Measurements from ENCODE around the gene FARP1. TPM values are rescaled to one million over a fixed set of nuclear protein-coding genes. Genes with fewer than 3 reads are reported as not detected.

The FARP1 gene
- polyA plus RNA-seq, 1 donor: 73.0 TPM

DNA sequence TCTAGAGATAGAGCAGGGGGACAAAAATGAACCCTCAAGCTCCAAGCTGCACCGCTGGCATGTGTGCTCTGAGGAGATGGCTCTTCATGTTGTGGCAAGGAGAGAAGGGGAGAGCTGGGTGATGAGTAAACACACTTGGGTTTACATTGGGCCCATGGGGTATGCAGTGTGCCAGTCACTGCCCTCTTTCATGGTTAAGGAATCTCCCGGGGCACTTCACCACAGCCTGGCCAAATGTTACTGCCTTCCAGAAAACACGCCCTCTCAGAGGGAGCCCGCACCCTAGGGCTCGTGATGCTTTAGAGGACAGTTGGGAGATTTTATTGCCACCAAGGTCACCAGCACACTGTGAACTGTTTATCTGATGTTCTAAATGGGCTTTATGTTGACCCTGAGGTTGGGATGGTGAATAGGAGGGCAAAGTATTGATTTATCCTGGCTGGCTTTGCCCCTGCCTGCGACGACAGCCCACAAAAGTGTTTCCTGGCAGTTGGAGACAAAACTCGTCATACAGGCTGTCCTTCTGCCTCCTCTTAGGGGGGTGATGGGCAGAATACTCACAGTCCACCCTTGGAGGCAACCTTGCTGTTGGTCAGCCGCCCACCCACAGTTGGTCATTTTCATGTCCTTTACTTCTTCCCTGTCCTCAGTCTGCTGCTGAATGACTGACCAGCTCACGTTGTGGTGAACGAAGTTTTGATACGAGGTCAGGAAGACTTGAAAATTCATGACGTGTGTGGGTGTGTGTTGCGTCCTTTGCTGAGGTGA, 277.1 kb downstream of the FARP1 start:
- DNase-seq (ENCODE audit: low read depth): no peak

DNA sequence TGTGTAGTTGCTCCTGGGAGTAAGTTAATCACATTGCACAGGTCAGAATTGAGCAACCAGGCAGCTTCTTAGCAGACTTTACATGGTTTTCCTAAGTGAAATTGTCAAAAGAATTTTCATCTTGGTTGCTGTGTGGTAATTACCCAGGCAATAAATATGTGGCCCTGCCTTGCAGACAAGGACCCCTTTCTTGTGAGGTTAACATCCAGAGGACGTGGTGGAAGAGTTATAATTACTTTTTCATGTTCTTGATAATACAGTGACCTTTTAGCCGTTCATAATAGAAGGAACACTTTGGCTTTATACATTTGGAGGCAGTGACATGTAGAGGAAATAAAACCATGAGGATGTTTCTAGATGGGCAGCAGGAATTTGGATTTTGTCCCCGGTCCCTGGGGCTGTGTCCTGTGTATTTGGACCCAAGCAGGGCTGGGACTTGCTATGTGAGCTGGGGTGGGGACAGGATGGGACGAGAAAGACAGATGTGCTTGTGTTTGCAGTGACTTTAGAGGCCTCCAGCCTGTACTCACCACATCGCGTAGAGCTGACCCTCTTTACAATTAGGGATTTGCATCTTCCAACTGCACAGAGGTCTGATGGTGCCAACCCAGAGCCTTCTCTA, 277.8 kb downstream of the FARP1 start:
- DNase-seq (ENCODE audit: low read depth): no peak

DNA sequence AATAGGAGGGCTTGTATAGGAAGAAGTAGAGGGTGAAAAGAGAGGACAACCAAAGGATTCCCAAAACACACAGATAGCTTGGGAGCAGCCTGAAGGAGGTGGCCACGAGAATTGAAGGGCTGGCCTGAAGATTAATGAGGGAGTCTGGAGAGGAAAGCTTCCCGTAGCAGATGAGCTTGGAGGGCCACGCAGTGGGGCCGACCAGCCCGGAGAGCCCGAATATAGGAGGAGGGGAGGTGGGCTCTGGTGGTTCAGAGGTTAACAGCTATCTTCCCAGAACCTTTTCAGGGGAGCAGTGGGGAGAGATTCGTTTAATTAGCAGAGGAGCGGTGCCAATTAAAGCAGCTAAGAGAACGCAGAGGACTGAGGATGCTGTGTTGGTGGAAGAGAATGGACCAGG, 279.2 kb downstream of the FARP1 start:
- DNase-seq (ENCODE audit: low read depth): no peak

DNA sequence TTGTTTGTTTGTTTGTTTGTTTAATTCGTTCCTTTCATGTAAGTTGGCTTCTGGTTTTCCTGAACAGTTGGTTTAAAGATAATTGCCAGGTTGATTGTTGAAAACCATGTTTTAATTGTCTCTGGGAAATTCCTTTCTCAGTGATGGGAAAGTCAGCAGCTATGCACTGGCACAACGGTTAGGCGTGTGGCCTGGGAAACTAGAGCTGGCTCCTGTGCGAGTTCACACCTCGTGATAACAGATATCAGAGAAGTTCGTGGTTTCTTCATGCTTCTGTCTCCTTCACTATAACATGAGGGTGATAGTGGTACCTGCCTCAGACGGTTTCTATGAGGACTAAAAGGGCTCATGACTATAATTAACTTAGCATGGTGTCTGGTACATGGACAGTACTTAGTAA, 280.5 kb downstream of the FARP1 start:
- DNase-seq (ENCODE audit: low read depth): no peak

DNA sequence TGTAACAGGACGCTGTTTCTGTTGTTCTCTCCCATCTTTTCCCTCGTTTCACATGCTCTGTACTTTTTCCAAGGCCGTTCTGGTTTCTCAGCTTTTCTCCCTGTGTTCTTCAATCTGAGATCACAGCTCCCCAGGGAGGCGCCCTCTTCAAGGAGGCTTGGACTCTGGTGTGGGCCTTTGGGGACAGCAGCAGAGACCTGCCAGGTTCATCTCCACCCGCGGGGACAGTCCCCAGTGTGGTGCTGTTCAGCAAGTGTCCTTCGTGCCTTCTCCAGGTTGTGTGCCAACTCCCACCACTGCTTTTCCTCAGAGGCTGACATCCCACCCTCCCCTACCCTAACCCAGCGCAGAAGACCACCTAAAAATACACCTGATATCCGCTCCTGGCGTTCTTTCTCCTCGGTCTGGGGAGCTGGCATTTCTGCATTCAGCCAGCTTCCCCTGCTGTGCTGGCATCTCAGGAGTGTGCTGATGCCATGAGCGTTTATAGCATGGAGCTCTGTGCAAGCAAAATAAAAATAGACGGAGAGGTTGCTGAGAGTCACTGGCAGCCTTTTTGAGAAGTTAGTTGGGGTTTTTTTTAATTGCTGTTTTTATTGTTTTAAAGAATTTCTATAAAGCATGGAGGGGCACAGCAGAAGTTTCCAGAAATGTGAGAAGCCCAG, 284.6 kb downstream of the FARP1 start:
- no peak for DNase-seq (ENCODE audit: low read depth)

DNA sequence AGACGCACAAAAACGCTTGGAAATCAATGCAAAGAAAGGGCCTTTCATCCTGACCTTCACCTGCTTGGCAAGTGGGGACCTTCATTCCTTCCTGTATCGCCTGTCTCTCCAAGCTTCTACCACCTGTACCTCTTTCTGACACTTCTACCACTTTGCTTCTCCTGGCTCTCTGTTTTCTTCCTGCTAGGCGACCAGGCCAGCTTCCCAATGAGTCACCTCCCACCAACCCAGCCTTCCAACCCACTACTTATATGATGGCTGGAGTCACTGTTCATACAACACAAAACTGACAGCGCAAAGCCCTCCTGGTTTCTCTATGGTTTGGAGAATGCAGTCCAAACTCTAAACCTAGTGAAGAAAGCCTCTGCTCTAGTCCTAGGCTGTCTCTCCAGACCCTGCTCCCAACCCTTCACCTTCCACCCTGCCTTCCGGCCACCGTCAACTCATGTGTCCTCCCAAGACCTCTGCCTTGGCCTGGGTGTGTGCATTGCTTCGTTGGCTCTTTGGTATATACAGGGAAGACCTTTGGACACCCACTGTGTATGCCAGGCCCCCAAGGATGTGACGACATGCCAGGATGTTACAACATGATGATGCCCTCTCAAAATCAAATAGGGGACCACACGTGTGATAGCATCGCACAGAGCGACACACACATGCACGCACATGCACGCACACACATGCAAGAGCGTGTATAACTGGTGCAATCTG, 285.5 kb downstream of the FARP1 start:
- DNase-seq (ENCODE audit: low read depth): no peak

DNA sequence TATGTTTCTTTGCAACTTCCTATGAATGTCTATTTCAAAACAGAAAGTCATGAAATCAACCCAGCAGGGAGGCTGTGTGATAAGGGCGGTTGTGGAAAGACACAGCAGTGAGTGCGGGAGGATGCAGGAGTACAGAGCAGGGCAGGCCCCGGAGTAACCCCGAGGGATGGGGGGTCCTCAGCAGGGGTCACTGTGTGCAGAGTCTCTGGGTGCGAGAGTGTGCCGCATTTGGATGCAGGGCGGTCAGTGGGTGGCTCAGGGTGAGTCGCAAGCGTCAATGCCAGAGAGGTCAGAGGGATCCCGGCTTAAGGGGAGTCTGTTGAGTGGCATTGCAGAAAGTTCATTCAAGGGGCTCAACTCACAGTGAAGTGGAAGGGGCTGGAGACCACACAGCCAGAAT, 286.2 kb downstream of the FARP1 start:
- no peak for DNase-seq (ENCODE audit: low read depth)

DNA sequence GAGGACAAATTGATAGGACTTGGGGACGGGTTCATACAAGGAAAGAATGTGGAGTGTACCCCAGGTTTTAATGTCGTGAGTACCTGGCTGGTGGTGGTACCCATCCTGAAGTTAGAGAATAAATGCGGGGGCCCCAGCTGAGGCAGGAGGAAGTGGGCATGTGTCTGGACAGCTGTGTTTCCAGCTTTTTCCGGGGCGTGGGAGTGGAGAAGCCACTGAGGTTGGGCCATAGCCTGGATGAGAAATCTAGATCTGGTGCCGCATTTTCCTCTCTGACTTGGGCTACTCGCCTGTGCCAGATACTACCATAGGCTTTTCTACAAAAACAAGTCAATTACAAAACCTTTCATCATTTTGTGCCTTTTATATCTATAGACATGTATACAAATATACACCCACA, 286.6 kb downstream of the FARP1 start:
- DNase-seq (ENCODE audit: low read depth): no peak

DNA sequence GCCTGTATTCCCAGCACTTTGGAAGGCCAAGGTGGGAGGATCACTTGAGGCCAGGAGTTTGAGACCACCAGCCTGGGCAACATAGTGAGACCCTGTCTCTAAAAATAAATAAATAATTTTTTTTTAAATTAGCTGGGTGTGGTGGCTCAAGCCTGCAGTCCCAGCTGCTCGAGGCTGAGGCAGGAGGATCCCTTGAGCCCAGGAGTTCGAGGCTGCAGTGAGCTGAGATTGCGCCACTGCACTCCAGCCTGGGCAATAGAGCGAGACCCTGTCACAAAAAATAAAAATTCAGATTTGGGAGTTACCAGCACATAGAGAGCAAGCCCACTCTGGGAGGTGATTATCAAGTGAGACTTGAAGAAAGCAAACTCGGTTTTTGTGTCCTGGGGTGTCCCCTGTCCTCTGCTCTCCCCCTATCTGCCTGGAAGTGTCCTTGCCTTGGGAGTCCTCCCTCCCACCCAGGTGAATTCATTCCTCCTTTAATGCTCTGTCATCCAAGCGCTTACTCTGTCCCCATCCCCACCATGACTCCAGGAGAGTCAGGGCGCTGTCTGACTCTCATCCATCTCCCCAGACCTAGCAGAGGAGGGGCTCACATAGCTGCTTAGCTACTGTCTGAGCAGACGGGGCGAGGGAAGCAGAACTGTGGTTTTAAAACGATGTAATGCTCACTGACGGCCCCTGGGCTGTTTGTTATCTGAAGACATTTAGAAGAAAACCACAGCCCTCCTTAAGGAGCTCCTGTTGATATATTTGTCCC, 287.3 kb downstream of the FARP1 start:
- DNase-seq (ENCODE audit: low read depth): no peak

DNA sequence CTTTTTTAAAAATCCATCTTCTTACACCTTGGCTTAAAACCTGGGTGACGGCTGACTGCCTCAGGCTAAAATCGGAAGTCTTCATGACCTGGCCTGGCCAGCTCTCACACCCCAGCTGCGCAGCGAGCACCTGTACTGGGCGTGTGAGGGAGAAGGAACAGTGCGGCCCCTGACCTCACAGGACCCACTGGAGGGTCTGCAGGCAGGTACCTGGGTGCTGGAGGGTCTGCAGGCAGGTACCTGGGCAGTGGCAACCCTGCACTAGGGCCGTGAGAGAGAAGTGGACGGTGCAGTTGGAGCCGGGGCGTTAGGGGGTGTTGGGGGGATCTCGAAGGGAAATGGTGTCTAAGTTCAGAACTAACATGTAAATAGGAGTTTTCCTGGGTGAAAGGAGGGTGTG, 289.7 kb downstream of the FARP1 start:
- no peak for DNase-seq (ENCODE audit: low read depth)

DNA sequence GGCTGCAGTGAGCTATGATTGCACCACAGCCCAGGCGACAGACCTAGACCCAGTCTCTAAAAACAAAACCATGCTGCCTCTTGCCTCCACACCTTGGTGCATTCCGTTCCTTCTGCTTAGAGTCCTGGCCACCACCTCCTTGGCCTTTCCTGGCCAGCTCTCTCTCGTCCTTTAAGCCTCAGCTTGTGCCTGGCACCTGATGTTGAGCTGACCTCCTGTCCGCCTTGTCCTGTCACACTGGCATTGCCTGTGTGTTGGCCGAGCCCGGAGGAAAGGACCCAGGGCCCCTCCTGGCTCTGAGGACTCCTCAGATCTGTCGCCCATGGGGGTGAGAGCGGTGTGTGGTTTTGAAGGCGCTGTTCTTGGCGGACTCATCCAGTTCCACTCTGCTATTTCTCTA, 290.8 kb downstream of the FARP1 start:
- no peak for DNase-seq (ENCODE audit: low read depth)

DNA sequence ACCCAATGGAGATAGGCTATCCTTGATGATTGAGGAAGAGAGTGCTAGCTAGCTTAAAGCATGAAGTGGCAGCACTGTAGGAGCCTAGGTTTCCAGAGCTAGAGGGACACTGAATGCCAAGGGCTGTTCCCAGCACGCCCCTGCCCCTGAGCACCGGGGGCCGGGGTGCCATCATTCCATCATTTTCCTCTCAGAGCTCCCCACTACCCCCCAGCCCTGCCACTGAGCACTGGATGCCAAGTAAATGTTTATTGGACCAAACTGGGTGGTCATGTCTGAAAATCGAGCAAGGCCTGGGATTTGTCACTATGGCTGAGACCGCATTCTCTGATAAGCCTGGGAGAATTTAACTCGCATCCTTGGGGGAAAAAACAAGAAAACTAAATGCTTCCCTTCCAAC, 291.2 kb downstream of the FARP1 start:
- no peak for DNase-seq (ENCODE audit: low read depth)

DNA sequence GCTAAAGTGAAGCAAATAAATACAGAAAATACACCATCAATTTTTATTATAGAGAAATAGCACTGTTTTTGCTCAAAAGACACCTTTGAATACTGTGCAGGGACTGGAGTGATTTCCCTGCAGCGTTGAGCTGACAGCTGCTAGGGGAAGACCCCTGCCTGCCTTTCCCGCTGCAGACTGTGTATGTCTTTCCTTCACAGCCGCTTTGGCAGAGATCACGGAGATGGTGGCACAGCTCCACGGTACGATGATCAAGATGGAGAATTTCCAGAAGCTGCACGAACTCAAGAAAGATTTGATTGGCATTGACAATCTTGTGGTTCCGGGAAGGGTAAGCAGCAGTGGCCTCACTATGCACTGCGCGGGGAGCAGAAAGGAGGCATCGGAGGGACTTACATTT, 292.5 kb downstream of the FARP1 start:
- DNase-seq (ENCODE audit: low read depth): no peak

DNA sequence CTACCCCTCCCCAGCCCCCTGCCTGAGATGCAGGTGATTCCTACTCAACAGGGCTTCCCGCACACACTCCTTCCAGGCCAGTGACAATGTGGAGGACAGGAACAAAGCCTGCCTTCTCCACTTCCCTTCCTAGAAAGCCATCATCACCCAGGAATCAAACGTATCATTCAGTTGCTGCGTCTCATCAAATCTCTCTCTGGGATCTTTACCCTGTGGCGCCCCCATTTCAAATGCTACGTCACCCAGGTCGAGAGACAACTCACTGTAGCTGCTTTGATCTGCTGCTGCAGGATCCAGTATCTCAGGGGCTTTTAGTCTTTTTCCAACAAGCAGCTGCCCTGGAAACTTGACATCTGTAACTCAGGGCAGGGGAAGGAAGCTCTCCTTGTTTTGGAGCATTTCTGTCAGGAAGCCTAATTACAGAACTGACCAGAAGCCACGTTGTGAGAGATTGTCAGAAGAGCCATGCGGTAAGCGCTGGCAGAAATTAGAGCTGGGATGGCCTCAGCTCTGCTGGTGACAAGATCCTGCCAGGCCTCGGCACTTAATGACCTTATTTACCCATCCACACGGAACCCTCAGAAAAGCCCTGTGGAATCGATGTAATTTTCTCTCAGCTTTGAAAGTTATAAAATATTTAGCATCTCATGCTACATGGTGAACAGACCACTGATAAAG, 293.5 kb downstream of the FARP1 start:
- DNase-seq (ENCODE audit: low read depth): no peak

DNA sequence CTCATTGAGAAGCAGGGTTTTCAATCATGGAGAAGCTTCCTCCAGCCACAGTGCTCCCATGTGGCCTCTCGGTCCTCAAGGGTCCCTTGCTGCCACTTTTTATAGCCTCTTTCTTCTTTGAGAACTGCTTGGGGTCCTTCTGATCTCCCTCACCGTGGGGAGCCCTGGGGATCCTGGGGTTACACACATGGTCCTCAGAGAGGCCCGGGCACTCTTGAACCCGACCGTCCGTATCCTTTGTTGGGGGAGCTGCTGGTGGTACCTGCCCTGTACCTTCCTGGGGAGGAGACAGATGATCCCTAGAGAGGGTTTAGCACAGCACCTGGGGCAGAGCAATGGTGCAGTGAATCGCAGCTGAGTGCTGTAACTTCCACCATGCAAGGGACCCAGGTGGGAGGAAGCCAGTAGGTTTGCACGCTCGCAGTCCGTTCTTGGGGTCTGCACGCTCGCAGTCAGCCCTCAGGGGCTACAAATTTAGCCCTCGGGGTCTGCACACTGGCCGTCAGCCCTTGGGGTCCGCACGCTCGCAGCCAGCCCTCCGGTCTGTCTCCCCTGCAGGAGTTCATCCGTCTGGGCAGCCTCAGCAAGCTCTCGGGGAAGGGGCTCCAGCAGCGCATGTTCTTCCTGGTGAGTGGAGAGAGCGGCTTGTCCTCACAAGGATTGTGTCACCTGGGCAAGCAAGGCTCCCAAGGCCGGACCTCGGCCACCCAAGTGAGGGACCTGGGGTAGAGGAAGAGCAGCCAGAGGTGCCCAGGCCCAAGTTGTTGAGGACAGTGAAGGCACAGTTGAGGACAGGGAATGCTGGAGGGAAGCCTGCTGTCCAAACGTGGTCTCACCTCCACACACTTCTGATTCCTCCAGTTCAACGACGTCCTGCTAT, 295.6 kb downstream of the FARP1 start:
- DNase-seq (ENCODE audit: low read depth): no peak

DNA sequence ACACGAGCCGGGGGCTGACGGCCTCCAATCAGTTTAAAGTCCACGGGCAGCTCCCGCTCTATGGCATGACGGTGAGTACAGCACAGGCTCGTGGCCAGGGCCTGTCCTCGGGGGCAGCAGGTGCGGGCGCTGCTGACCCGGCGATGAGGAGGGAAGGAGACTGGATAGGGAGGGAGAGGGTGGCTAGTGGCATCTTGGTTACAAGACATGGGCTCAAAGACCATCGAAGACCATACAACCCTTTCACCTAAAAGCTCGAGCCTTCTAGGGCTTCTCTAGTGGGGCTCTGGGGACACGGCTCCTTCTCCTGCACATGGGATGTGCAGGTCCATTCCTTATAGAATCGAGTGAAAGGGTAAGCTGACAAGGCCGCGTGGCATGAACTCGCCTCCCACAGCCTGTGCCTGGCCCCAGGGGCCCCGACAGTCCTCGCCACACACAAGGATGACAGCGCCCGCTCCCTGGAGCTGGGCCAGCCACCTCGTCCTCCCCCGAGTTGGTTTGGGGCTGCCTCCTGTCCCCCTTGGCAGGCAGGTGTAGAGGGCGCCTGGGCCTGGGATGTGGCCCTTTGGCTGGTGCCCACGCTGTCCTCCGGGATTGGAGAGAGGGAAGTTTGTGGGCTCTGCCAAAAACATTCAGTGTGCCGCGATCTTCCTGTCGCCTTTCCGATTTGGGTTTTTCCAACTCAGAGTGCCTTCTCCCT, 296.4 kb downstream of the FARP1 start:
- DNase-seq (ENCODE audit: low read depth): no peak

DNA sequence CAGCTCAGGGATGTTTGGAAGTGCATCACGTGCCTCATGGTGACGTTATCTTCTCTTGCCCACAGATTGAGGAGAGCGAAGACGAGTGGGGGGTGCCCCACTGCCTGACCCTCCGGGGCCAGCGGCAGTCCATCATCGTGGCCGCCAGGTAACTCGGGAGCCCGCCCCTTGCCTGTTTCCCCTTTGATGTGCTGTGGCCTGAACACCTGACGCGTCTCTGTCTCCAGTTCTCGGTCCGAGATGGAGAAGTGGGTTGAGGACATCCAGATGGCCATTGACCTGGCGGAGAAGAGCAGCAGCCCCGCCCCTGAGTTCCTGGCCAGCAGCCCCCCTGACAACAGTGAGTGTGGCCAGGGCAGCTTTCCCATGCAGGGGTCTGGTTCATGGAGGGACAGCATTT, 297.0 kb downstream of the FARP1 start:
- no peak for DNase-seq (ENCODE audit: low read depth)

DNA sequence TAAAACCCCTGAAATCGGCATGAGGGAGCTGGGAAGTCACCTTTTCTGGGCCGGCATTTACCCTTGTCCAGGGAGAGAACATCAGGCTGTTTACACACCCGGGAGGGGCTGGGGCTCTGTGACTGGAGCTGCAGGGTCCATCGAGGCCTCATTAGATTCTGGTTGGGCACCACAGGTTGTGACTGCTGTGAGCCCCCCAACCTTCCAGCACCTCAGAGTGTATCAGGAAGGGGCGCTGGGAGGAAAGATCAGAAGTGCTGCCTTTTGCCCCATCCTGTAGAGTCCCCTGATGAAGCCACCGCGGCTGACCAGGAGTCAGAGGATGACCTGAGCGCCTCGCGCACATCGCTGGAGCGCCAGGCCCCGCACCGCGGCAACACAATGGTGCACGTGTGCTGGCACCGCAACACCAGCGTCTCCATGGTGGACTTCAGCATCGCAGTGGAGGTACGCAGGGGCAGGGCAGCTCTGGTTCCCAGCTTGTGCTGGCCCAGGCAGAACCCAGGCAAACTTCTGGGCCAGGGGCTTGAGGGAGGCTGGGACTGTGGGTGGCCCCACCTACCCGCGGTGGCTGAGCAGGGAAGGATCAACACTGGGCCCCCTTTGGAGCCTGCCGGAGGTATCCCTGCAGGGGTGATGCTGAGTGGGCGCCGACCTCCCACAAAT, 297.6 kb downstream of the FARP1 start:
- DNase-seq (ENCODE audit: low read depth): no peak
